Activated CD8-positive, alpha-beta memory T cell treated with anti-CD3 and anti-CD28 coated beads, Interleukin-2, amount 50 U/mL, for 24 hours (primary cell): ENCODE data around the gene IQSEC1.
A peak's percentile ranks its signal among the peaks of the same experiment; 100 is the strongest.

Experiments
- DNase-seq: peaks from one replicate; pipeline ENCODE4 v3.0.0-alpha.2; 2020; ENCODE audit errors: extremely low read depth

Gene IQSEC1

DNA sequence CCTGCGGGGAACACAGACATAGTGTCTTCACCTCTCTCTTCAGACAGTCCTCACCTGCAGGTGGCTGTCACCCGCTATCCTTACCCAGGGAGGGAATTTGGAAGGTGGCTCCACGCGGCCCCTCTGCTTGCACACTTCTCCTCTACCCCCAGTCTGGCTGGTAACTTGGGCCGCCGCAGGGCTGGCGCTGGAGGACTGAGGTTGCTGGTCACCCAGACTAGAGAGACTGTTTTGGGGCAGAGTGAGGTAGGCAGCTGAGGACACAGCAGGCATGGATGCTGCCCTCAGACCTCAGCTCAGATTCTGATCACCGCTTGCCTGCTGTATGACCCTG is 12.6 kb upstream of the IQSEC1 start:
- no peak for DNase-seq

DNA sequence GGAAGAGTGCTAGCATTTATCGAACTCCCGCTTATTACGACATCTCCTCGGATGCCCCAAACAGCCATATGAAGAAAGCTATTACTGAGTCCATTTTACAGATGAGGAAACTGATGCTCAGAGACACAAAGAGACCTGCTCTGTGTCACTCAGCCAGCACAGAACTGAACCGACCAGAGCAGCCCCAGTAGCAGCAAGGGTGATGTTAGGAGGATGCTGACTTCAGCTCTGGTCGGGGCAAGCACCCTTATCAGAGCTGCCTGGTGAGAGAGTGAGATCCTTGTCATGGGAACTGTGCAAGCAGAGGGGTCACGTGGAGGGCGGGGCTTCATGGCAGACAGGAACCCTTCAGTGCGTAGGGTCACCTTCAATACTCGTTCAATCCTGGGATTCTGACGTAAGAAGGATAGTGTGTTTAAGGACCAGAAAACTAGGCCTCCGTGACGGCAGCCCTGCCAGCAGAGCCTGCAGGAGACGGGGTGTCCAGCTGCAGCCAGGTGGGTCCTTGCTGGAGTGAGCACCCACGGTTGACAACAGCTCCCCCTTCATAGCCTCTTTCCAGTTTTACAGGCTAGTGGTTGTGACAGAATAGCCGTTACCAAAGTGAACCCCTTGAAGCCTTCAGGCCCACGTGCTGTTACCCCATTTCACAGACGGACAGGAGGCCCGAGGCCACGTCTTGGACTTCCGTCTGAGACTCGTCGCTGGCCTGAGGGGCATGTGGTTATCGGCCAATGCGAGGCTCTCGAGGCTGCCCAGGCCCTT is 12.0 kb upstream of the IQSEC1 start:
- no peak for DNase-seq

DNA sequence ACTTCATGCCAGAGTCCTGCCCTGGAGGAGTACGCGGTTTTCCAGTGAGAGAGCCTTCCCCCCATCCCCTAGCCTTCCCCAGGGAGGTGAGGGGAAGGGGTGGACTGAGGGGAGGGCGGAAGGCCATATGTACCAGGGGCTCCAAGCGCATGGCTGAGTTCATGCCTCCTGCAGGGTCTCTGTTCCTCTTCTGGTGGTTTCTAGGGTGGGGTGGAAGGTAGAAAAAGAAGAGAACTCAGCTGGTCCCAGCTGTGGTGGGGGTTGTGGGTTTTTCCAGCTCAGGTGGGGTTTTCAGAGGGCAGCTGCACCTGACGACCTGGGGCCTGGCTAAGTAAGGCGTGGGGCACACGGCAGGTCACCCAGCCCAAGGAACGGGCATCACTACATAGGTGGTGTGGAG is 10.7 kb upstream of the IQSEC1 start:
- no peak for DNase-seq

- DNase-seq: no peak
These were observed 10.0 kb upstream of the IQSEC1 start for GRCh38 chr3:13083254-13083653.

DNA sequence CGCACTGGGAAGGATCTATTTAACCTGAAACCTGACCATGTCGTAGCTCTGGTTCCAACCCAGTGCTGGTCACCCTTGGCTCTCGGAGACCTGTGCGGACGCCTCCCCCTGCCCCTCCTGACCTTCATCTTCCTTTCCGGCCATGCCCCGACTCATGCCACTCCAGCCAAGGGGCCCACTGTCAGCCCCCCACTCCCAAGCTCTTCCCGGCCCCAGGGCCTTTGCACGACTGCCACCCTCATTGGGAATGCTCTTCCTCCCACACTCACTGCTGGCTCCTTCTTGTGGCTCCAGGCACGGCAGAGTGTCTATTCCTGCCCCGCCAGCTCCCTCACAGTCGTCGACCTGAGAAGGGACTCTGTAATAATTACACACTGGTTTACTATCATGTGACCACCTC is 9.4 kb upstream of the IQSEC1 start:
- no peak for DNase-seq

- DNase-seq: no peak
These were observed 8.6 kb upstream of the IQSEC1 start for GRCh38 chr3:13081603-13082360.

- no peak for DNase-seq
These were observed 7.4 kb upstream of the IQSEC1 start for GRCh38 chr3:13080591-13080990.

GRCh38 chr3:13080026-13080425 is 6.8 kb upstream of the IQSEC1 start:
- no peak for DNase-seq

DNA sequence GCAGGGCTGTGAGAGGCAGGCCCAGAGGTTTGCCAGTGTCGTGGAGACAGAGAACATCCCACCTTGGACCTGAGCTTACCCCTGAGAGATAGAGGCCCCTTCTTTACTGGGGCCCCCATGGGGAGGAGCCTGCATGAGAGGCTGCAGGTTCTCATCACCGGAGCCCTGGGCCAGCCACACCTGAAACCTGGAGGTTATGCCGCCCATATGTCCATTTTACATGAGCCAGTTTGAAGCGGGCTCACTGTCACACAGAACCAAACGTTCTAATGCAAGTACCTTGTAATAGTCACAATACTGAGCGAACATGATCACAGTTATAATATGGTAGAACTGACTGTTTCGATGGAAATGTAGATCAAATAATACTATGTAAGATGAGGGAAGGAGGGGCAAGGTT is 6.3 kb upstream of the IQSEC1 start:
- no peak for DNase-seq

GRCh38 chr3:13079051-13079450 is 5.8 kb upstream of the IQSEC1 start:
- no peak for DNase-seq

DNA sequence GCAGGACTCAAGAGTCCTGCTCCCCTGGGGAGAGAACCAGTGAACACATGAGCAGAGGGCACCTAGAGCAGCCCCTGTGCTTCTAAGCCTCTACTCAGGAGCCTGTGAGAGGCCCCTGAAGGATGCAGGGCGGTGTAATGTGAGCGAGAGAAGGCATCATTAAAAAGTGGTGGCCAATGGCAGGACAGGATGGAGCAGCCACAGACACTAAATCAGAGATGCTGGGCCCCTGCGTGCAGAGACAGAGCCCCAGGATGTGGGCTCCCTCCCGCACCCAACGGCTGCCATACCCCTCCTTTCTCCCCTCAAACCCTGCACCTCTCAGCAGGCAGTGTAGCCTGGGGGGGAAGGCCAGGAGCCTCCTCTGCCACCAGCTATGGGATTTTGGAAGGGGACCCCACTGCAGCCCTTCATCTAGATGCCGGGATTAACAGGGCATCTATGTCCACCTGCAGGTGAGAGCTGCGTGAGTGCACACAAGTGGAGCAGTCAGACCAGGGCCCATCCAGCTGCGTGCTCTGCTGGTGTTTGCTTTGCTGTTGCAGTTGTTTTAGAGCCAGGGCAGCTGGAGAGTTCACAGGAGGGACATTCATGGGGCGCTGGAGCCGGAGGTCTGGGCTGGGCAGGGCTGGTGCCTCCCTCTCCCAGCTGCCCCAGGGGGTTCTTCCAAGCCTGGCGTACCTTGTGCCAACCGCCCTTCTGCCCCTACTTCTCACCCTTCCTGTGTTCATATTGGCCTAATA is 5.1 kb upstream of the IQSEC1 start:
- DNase-seq: no peak

DNA sequence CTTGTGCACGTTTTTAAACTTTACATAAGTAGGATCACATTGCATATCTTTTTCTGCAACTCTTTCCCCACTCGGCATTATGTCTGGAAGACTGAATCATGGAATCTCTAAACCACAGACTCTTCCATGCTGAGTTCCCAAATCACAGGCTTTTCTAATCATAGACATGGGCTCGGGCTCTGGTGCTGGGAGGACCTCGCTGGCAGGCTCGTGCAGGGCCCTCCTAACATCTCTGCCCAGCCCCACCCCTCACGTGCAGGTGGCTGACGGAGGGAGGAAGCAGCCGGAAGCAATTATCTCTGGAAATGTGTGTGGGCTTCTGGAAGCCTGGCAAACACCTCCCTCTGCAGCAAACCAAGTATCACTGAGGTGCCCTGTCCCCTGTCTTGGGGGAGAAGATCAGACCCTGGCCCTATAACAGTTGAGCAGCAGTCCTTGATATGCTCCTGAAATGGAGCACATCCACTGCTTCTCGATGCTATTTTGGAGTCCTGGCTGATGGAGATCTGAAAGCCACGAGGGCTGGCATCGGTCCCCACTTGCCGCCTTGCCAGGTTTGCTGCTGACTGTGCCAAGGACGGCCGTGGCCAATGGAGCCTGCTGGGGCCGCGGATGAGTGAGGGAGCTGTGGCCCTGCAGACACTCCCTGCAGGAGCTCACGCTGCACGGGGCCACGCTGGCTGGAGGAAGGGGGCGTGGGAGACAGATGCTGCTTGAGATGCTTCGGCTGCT is 4.4 kb upstream of the IQSEC1 start:
- DNase-seq: no peak

DNA sequence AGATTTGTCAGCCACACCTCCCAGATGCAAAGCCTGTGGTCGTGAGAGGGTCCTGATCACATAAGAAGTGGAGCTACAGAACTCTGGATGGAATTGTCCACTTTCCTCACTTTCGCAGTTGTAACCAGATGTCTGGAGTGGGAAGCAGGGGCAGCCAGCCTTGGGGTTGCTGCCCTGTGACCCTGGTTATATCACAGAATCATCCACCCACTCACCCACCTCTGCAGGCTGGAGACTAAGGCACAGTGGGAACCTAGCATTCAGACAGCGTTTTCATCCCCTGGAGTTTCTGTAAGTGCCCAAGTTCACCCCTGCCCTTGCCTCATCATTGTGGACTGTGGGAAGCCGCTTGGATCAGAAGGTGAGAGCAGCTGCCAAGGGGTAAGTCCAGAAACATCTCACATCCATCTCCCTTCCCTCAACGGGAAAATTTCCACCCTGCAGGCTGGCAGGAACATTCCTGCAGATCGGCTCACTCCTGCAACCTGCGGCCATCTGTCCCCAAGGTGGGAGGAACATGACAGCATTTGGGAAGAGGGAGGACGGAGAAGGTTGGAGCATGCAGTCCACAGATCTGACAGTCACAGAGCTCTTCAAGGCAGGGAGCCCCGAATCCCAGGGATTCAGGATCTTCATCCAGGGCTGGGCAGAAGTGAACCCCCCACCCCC is 2.9 kb upstream of the IQSEC1 start:
- DNase-seq: no peak

DNA sequence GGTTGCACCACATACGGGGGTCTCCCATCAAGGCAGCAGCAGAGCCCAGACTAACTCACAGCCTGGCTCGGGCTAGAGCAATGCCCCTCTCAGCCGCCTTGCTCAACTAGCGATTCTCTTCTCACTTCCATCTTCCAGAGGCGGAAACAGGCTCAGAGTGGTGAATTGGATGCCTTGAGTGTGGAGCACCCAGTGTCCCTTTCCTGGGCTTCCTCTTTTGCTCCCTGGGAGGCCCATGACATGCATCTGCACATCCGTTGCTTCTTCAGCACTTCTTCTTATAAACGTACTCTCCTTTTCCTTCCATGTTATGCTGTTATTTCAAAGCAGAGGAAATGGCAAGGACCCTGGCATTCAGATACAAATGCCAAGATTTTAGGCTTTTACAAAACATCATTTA is 2.1 kb upstream of the IQSEC1 start:
- no peak for DNase-seq

- DNase-seq: no peak
These were observed 762 bp upstream of the IQSEC1 start for GRCh38 chr3:13074006-13074375.

DNA sequence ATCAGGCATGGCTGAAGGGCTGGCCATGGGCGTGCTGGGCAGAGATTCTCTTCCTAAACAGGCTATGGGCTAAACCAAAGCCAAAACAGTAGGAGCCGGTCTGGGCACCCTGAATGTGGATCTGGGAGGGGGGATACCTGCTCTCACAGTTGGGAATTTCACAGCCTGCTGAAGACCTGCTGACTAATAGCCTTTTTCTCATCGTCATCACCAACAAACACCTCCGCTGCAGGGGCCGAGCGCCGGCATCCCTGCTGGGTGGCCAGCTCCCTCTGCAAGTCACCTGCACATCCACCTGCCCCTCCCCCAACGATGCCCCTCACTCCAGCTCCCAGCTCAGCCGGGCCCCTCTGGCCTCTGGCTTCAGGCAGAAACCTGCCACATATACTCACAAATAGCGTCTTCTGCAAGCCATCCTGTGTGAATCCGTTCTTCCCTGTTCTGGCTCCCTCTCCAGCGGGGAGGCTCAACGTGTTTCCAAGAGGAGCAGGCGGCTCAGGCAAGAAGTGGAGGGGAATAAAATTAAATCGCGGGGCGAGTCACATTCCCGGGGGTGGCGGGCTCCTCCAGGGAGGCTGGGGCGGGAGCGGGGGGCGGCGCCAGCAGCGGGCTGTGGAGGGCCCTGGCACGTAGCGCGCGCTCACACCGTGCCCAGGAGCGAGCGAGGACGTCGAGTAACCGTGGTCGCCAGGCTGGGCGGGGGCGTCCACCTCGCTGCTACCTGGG is 466 bp downstream of the IQSEC1 start:
- DNase-seq: no peak

DNA sequence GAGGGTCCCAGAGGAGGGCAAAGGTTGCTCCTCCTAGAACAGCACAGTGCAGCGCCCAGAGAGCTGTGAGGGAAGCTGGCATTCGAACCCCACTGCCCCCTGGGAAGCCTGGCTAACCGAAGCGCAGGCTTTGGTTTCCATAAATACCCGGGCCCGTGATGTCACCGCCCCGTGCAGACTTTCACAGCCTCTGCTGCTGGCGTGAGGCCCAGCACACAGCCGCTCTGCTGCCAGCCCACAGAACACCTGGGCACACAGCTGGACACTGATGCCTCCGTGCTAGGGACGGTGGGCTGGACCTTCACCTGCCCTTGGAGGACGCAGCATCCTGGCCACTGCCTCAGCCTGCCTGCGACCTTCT is 1.0 kb downstream of the IQSEC1 start:
- DNase-seq: no peak

DNA sequence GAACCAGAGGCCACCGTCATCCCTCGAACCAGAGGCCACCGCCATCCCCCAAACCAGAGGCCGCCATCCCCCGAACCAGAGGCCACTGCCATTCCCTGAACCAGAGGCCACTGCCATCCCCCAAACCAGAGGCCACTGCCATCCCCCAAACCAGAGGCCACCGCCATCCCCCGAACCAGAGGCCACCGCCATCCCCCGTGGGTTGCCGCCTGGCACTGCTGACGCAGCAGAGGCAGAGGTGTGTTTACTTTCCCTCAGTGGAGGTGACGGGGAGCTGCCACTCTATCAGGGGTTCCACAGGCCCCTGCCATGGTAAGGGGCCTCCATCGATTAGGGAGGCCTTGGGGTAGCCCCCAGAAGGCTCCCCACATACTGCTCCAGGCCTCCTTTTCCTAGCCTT is 1.5 kb downstream of the IQSEC1 start:
- no peak for DNase-seq

DNA sequence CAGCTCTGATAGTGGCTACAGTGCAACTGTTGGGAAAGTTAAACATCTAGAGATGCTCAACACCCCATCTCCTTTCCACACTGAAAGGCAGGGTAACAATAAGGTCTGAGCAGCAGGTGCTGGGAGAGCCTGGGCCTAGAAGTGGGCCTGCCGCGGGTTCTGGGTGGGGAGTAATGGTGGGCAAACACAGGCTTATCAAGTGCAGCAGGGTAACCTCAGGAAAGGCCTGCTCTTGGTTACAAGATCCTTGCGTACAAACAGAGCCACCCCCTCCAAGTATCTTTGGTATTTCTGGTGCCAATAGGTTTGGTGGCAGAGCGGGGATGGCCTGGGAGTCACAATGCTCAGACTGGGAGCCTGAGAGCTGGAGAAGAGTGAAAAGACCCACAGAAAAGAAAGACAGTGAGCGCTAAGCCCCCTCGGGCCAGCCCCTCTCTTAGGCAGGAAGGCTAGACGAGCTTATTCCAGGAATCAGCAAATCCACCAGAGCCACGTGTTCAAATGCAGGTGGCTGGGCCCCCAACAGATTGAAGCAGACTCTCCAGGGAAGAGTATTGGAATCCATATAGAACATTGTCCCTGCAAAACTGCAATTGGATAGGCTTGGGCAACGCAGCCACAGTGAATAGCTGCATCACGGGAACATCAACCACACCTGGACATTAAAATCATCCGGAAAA is 2.7 kb downstream of the IQSEC1 start:
- DNase-seq: no peak

DNA sequence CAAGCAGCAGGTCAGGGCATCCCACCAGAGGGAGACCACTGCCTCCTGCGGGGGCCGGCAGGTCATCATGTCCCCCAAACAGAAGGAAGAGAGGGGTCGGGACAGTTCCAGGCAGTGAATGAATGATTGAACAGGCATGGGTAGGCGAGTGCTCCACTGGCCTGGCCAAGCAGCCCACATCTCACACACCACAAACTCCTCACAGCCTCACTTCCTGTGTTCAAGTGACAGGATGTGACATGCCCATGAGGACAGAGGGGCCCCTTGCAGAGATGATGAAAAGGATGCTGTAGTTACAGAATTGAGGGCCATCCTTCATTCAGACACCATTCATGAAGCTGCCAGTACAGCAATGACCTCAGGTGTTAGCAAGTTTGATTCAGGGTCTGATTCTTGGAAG is 3.7 kb downstream of the IQSEC1 start:
- peak; percentile 10 for DNase-seq
